ENCODE measurements around the gene ZNF22.

Gene ZNF22

GRCh38 chr10:44983895-44984278 lies 16.8 kb upstream of the ZNF22 start:
- Histone ChIP-seq H3K36me3 (replicated peaks in 1 of 2; ENCODE audit: control insufficient read depth in 2 of 2, insufficient read depth in 2 of 2, low read length in 2 of 2) (no peaks in the 10 kb centered on the region), H3K23ac (ENCODE audit: low read depth, low read length, poor library complexity) (no peak overlapping the region), H3K9me3 (replicated peaks in 1 of 2; ENCODE audit: control insufficient read depth in 2 of 2, insufficient read depth in 1 of 2, low read depth in 1 of 2, low read length in 2 of 2) (no peaks in the 10 kb centered on the region), H2BK12ac (ENCODE audit: low read length) (peak overlapping the region; percentile 44), H3K79me1 (ENCODE audit: low read depth, low read length) (no peaks in the 10 kb centered on the region), H2BK5ac (ENCODE audit: low read length) (peak overlapping the region; percentile 76), H3K4me3 (ENCODE audit: low read length in 2 of 2) (no peak overlapping the region), H2BK15ac (ENCODE audit: low read length) (no peak overlapping the region), H2BK120ac (ENCODE audit: low read depth, low read length) (no peak overlapping the region), H3K9ac (ENCODE audit: low read depth, low read length, poor library complexity) (peak overlapping the region; percentile 52), H3K27me3 (ENCODE audit: control insufficient read depth in 3 of 3, insufficient read depth in 3 of 3, low read depth in 1 of 3, low read length in 3 of 3) (peaks cover 0 to 2% (median 0%) of the 10 kb centered on the region in 3 experiments), H3K4me2 (ENCODE audit: insufficient read depth, low read length, poor library complexity, severe bottlenecking) (no peak overlapping the region), H3K4ac (ENCODE audit: low read length) (no peak overlapping the region), H2AFZ (ENCODE audit: low read length) (no peak overlapping the region), H4K91ac (ENCODE audit: low read depth, low read length, poor library complexity) (no peak overlapping the region), H4K8ac (ENCODE audit: low read depth, low read length) (no peak overlapping the region), H3K27ac (replicated peaks; ENCODE audit: low read length) (no peak overlapping the region), H3K18ac (ENCODE audit: low read length) (no peak overlapping the region), H2AK5ac (ENCODE audit: low read depth, low read length) (peak overlapping the region; percentile 71), H3K4me1 (ENCODE audit: control insufficient read depth in 2 of 2, insufficient read depth in 1 of 2, low read depth in 1 of 2, low read length in 2 of 2) (peaks cover 13 to 19% of the 10 kb centered on the region in 2 donors), H3K14ac (ENCODE audit: low read length) (no peak overlapping the region)
- DNase-seq (ENCODE audit: low spot score), result no peak
- WGBS, 2 donors (ENCODE audit: extremely low coverage in 2 of 2, insufficient read length in 2 of 2, insufficient replicate concordance in 1 of 2), result no CpG with 5 or more reads among the region's 10 CpGs

- no peak for DNase-seq (ENCODE audit: low spot score)
- H4K8ac ChIP-seq (ENCODE audit: low read depth, low read length), result no peak overlapping the region
- peak overlapping the region; percentile 71 for H2AK5ac ChIP-seq (ENCODE audit: low read depth, low read length)
- H2BK5ac ChIP-seq (ENCODE audit: low read length), result no peak overlapping the region
- no peak overlapping the region for H3K9ac ChIP-seq (ENCODE audit: low read depth, low read length, poor library complexity)
- H3K18ac ChIP-seq (ENCODE audit: low read length), result peak overlapping the region; percentile 51
- no peak overlapping the region for H2BK12ac ChIP-seq (ENCODE audit: low read length)
- no peak overlapping the region for H3K4ac ChIP-seq (ENCODE audit: low read length)
- no peak overlapping the region for H3K4me2 ChIP-seq (ENCODE audit: insufficient read depth, low read length, poor library complexity, severe bottlenecking)
- H2BK120ac ChIP-seq (ENCODE audit: low read depth, low read length), result no peak overlapping the region
- no peak overlapping the region for H4K91ac ChIP-seq (ENCODE audit: low read depth, low read length, poor library complexity)
- no peak overlapping the region for H2AFZ ChIP-seq (ENCODE audit: low read length)
- no peaks in the 10 kb centered on the region for H3K36me3 ChIP-seq (replicated peaks in 1 of 2; ENCODE audit: control insufficient read depth in 2 of 2, insufficient read depth in 2 of 2, low read length in 2 of 2)
- no peak overlapping the region for H3K27ac ChIP-seq (replicated peaks; ENCODE audit: low read length)
- H3K4me3 ChIP-seq (ENCODE audit: low read length in 2 of 2), result no peak overlapping the region
- H2BK15ac ChIP-seq (ENCODE audit: low read length), result no peak overlapping the region
- peak overlapping the region; percentile 43 for H3K14ac ChIP-seq (ENCODE audit: low read length)
- H3K4me1 ChIP-seq (ENCODE audit: control insufficient read depth in 2 of 2, insufficient read depth in 1 of 2, low read depth in 1 of 2, low read length in 2 of 2), result peaks cover 7 to 11% of the 10 kb centered on the region in 2 donors
- no peaks in the 10 kb centered on the region for H3K79me1 ChIP-seq (ENCODE audit: low read depth, low read length)
- H3K9me3 ChIP-seq (replicated peaks in 1 of 2; ENCODE audit: control insufficient read depth in 2 of 2, insufficient read depth in 1 of 2, low read depth in 1 of 2, low read length in 2 of 2), result no peaks in the 10 kb centered on the region
- WGBS, 2 donors (ENCODE audit: extremely low coverage in 2 of 2, insufficient read length in 2 of 2, insufficient replicate concordance in 1 of 2), result no CpG with 5 or more reads among the region's 15 CpGs
- H3K27me3 ChIP-seq (ENCODE audit: control insufficient read depth in 3 of 3, insufficient read depth in 3 of 3, low read depth in 1 of 3, low read length in 3 of 3), result peaks cover 0 to 2% (median 0%) of the 10 kb centered on the region in 3 experiments
- peak overlapping the region; percentile 12 for H3K23ac ChIP-seq (ENCODE audit: low read depth, low read length, poor library complexity)
Observed at GRCh38 chr10:44984671-44985101, 16.0 kb upstream of the ZNF22 start.

DNA sequence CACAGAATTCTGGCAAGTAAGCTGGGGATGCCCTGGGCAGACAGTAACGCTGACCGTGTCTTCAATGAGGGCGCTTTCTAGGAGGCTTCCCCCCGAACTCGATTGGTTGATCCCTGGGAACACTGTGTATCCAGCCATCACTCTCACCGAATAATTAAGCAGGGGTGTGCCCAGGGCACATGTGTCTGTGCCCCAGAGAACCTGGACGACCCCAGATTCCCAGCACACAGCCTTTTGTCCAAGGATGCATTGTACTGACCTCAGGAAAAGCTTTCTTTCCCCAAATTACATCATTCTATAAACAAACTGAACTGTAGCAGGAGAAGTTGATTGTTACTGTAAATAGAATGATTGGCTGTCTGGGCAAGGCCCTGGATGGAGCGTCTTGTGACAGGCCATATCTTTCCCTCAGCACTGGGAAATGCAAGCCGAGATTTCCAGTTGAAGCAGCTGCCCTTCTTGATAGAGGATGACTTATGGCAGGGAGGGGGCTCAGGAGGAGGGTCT lies 15.5 kb upstream of the ZNF22 start:
- Histone ChIP-seq H2BK120ac (ENCODE audit: low read depth, low read length) (no peak overlapping the region), H3K18ac (ENCODE audit: low read length) (no peak overlapping the region), H3K4me3 (ENCODE audit: low read length in 2 of 2) (no peak overlapping the region), H2BK12ac (ENCODE audit: low read length) (no peak overlapping the region), H3K14ac (ENCODE audit: low read length) (no peak overlapping the region), H3K9me3 (replicated peaks in 1 of 2; ENCODE audit: control insufficient read depth in 2 of 2, insufficient read depth in 1 of 2, low read depth in 1 of 2, low read length in 2 of 2) (no peaks in the 10 kb centered on the region), H3K4me1 (ENCODE audit: control insufficient read depth in 2 of 2, insufficient read depth in 1 of 2, low read depth in 1 of 2, low read length in 2 of 2) (peaks cover 3 to 8% of the 10 kb centered on the region in 2 donors), H2BK15ac (ENCODE audit: low read length) (no peak overlapping the region), H2BK5ac (ENCODE audit: low read length) (no peak overlapping the region), H4K8ac (ENCODE audit: low read depth, low read length) (no peak overlapping the region), H2AK5ac (ENCODE audit: low read depth, low read length) (no peak overlapping the region), H3K9ac (ENCODE audit: low read depth, low read length, poor library complexity) (no peak overlapping the region), H2AFZ (ENCODE audit: low read length) (no peak overlapping the region), H3K23ac (ENCODE audit: low read depth, low read length, poor library complexity) (no peak overlapping the region), H3K27me3 (ENCODE audit: control insufficient read depth in 3 of 3, insufficient read depth in 3 of 3, low read depth in 1 of 3, low read length in 3 of 3) (peaks cover 0 to 2% (median 0%) of the 10 kb centered on the region in 3 experiments), H3K4me2 (ENCODE audit: insufficient read depth, low read length, poor library complexity, severe bottlenecking) (no peak overlapping the region), H3K79me1 (ENCODE audit: low read depth, low read length) (no peaks in the 10 kb centered on the region), H3K4ac (ENCODE audit: low read length) (no peak overlapping the region), H3K27ac (replicated peaks; ENCODE audit: low read length) (no peak overlapping the region), H3K36me3 (replicated peaks in 1 of 2; ENCODE audit: control insufficient read depth in 2 of 2, insufficient read depth in 2 of 2, low read length in 2 of 2) (no peaks in the 10 kb centered on the region), H4K91ac (ENCODE audit: low read depth, low read length, poor library complexity) (no peak overlapping the region)
- no CpG with 5 or more reads among the region's 9 CpGs for WGBS, 2 donors (ENCODE audit: extremely low coverage in 2 of 2, insufficient read length in 2 of 2, insufficient replicate concordance in 1 of 2)
- no peak for DNase-seq (ENCODE audit: low spot score)

GRCh38 chr10:44986179-44986578 lies 14.5 kb upstream of the ZNF22 start:
- no peak overlapping the region for H2BK15ac ChIP-seq (ENCODE audit: low read length)
- no peak overlapping the region for H3K9ac ChIP-seq (ENCODE audit: low read depth, low read length, poor library complexity)
- DNase-seq (ENCODE audit: low spot score), result no peak
- no peak overlapping the region for H3K27ac ChIP-seq (replicated peaks; ENCODE audit: low read length)
- H3K23ac ChIP-seq (ENCODE audit: low read depth, low read length, poor library complexity), result no peak overlapping the region
- H4K91ac ChIP-seq (ENCODE audit: low read depth, low read length, poor library complexity), result no peak overlapping the region
- no peak overlapping the region for H3K4me3 ChIP-seq (ENCODE audit: low read length in 2 of 2)
- H3K4me1 ChIP-seq (ENCODE audit: control insufficient read depth in 2 of 2, insufficient read depth in 1 of 2, low read depth in 1 of 2, low read length in 2 of 2), result peaks cover 0 to 12% of the 10 kb centered on the region in 2 donors
- H2BK5ac ChIP-seq (ENCODE audit: low read length), result no peak overlapping the region
- no peak overlapping the region for H3K4ac ChIP-seq (ENCODE audit: low read length)
- H4K8ac ChIP-seq (ENCODE audit: low read depth, low read length), result no peak overlapping the region
- H3K9me3 ChIP-seq (replicated peaks in 1 of 2; ENCODE audit: control insufficient read depth in 2 of 2, insufficient read depth in 1 of 2, low read depth in 1 of 2, low read length in 2 of 2), result no peaks in the 10 kb centered on the region
- H3K14ac ChIP-seq (ENCODE audit: low read length), result no peak overlapping the region
- H2BK120ac ChIP-seq (ENCODE audit: low read depth, low read length), result no peak overlapping the region
- WGBS, 2 donors (ENCODE audit: extremely low coverage in 2 of 2, insufficient read length in 2 of 2, insufficient replicate concordance in 1 of 2), result no CpG with 5 or more reads among the region's 3 CpGs
- no peak overlapping the region for H2AK5ac ChIP-seq (ENCODE audit: low read depth, low read length)
- no peaks in the 10 kb centered on the region for H3K79me1 ChIP-seq (ENCODE audit: low read depth, low read length)
- H3K27me3 ChIP-seq (ENCODE audit: control insufficient read depth in 3 of 3, insufficient read depth in 3 of 3, low read depth in 1 of 3, low read length in 3 of 3), result peaks cover 0 to 2% (median 0%) of the 10 kb centered on the region in 3 experiments
- no peak overlapping the region for H2AFZ ChIP-seq (ENCODE audit: low read length)
- H3K36me3 ChIP-seq (replicated peaks in 1 of 2; ENCODE audit: control insufficient read depth in 2 of 2, insufficient read depth in 2 of 2, low read length in 2 of 2), result no peaks in the 10 kb centered on the region
- no peak overlapping the region for H3K18ac ChIP-seq (ENCODE audit: low read length)
- H3K4me2 ChIP-seq (ENCODE audit: insufficient read depth, low read length, poor library complexity, severe bottlenecking), result no peak overlapping the region
- no peak overlapping the region for H2BK12ac ChIP-seq (ENCODE audit: low read length)
